Endothelial cell of umbilical vein (primary cell): ENCODE results near the gene UBE3D. TPM values are rescaled to one million over a fixed set of nuclear protein-coding genes. Genes with fewer than 3 reads are reported as not detected.

ENCODE experiments used
- BruUV-seq: library from RNA; stranded (reverse); fragments of 400-500 nt; replicated peaks from 2 replicates; lab custom pipeline; 2021; lab: Mats Ljungman, UMichigan
- CTCF ChIA-PET: fragments of 300-600, 350-600 bp; sonication (Branson Sonifier 250); formaldehyde crosslinking; loops from one replicate; lab custom pipeline; 2021; ENCODE audit warnings: antibody characterized with exemption, inconsistent platforms; lab: Charles Lee
- POLR2A ChIA-PET: fragments of 300-600, 350-600 bp; sonication (Branson Sonifier 250); formaldehyde crosslinking; loops from one replicate; lab custom pipeline; 2021; ENCODE audit warnings: antibody characterized with exemption, inconsistent platforms; lab: Charles Lee
- DNase-seq: peaks from one replicate; pipeline ENCODE4 v3.0.0-alpha.2; 2011; ENCODE audit warnings: low read depth, low spot score
- FAIRE-seq: peaks from 2 replicates; lab custom pipeline; 2011; peaks lifted over from hg19 to GRCh38; lab: Jason Lieb, UNC
- H2AFZ ChIP-seq: 2 replicates; pipeline ENCODE4 v1.6.0; 2012; ENCODE audit warnings: low read depth, low read length, control low read depth, inconsistent platforms
- H3K27ac ChIP-seq: 2 replicates; pipeline ENCODE4 v1.5.1; 2011; ENCODE audit warnings: low read depth, mild to moderate bottlenecking, control low read depth, low read length, moderate library complexity; ENCODE audit not compliant: insufficient read depth
- H3K27me3 ChIP-seq, 2 experiments: 2 replicates each; pipeline versions ENCODE4 v1.6.0 to v1.6.1; 2011; ENCODE audit warnings: low read length in 2 of 2, mixed read lengths in 1 of 2; ENCODE audit not compliant: control insufficient read depth in 2 of 2, insufficient read depth in 2 of 2
- H3K36me3 ChIP-seq, 2 experiments: 2 replicates in 1 of 2; 3 replicates in 1 of 2; pipeline ENCODE4 v1.5.1; 2011; ENCODE audit warnings: low read length in 2 of 2, mild to moderate bottlenecking in 1 of 2, moderate library complexity in 1 of 2; ENCODE audit not compliant: control insufficient read depth in 2 of 2, insufficient read depth in 2 of 2; ENCODE audit errors: extremely low read depth in 1 of 2
- H3K4me1 ChIP-seq: 3 replicates; pipeline ENCODE4 v1.5.1; 2011; ENCODE audit warnings: mild to moderate bottlenecking, low read length; ENCODE audit not compliant: control insufficient read depth, insufficient read depth; ENCODE audit errors: extremely low read depth
- H3K4me2 ChIP-seq: 2 replicates; pipeline ENCODE4 v1.6.1; 2011; ENCODE audit warnings: low read length, control low read depth, mixed read lengths; ENCODE audit not compliant: insufficient read depth
- H3K4me3 ChIP-seq, 3 experiments: fragments of 200-600 bp in 1 of 3; sonication (generic), shearing (Covaris generic) in 1 of 3; replicated peaks in 1 of 3; 2 replicates each; pipeline ENCODE4 v1.5.1; 2011 to 2016; ENCODE audit warnings: control low read depth in 3 of 3, low read length in 3 of 3, mild to moderate bottlenecking in 2 of 3, inconsistent platforms in 1 of 3, low read depth in 1 of 3, moderate library complexity in 1 of 3; ENCODE audit not compliant: insufficient read depth in 1 of 3
- H3K79me2 ChIP-seq: 2 replicates; pipeline ENCODE4 v1.6.0; 2012; ENCODE audit warnings: low read length, inconsistent platforms; ENCODE audit not compliant: control insufficient read depth, insufficient read depth
- H3K9ac ChIP-seq: replicated peaks from 2 replicates; pipeline ENCODE3; 2011; ENCODE audit warnings: low read length, control low read depth; ENCODE audit not compliant: insufficient read depth; ENCODE audit errors: extremely low read depth
- H3K9me1 ChIP-seq: replicated peaks from 3 replicates; pipeline ENCODE4 v1.6.0; 2011; ENCODE audit warnings: mild to moderate bottlenecking, low read length; ENCODE audit not compliant: control insufficient read depth, insufficient read depth; ENCODE audit errors: extremely low read depth
- H3K9me3 ChIP-seq: replicated peaks from 2 replicates; pipeline ENCODE4 v1.5.1; 2012; ENCODE audit warnings: low read length, inconsistent platforms; ENCODE audit not compliant: control insufficient read depth, insufficient read depth
- H4K20me1 ChIP-seq: replicated peaks from 2 replicates; pipeline ENCODE3; 2011; ENCODE audit warnings: mild to moderate bottlenecking, low read length; ENCODE audit not compliant: control insufficient read depth, insufficient read depth; ENCODE audit errors: extremely low read depth
- EZH2 ChIP-seq: IDR thresholded peaks from 2 replicates; pipeline ENCODE4 v1.6.1; 2012; ENCODE audit warnings: borderline replicate concordance, low read depth, mild to moderate bottlenecking, moderate library complexity, low read length, inconsistent platforms; ENCODE audit not compliant: severe bottlenecking
- FOS ChIP-seq: IDR thresholded peaks from 2 replicates; pipeline ENCODE4 v1.6.1; 2011; ENCODE audit warnings: mild to moderate bottlenecking, low read length, moderate library complexity, borderline replicate concordance; ENCODE audit not compliant: insufficient read depth
- GATA2 ChIP-seq: IDR thresholded peaks from 2 replicates; pipeline ENCODE4 v1.7.0; 2011; ENCODE audit warnings: low read depth, mild to moderate bottlenecking, moderate library complexity, mixed read lengths, low read length; ENCODE audit not compliant: insufficient read length, insufficient read depth
- JUN ChIP-seq: IDR thresholded peaks from 2 replicates; pipeline ENCODE4 v1.6.1; 2011; ENCODE audit warnings: borderline replicate concordance, low read depth; ENCODE audit not compliant: insufficient read length, insufficient read depth
- MYC ChIP-seq: IDR thresholded peaks from one replicate; pipeline ENCODE4 v1.6.1; 2011; ENCODE audit warnings: mild to moderate bottlenecking, low read depth, low read length
- POLR2A ChIP-seq: IDR thresholded peaks from 2 replicates; pipeline ENCODE4 v1.6.1; 2012; ENCODE audit warnings: low read depth, mild to moderate bottlenecking, control low read depth, low read length
- POLR2AphosphoS5 ChIP-seq: IDR thresholded peaks from 2 replicates; pipeline ENCODE4 v1.6.1; 2012; ENCODE audit warnings: low read depth, mild to moderate bottlenecking, control low read depth, low read length, moderate library complexity; ENCODE audit not compliant: insufficient read depth
- dilution Hi-C: fragments of 300-500 bp; cut with MboI; formaldehyde crosslinking; loops from one replicate; pipeline ENCODE4 v1.15.0; 2019; ENCODE audit warnings: low sequenced_read_pairs; ENCODE audit not compliant: extremely low pct_ligation_motif_present
- intact Hi-C: fragments of 100-400 bp; cut with micrococcal nuclease; formaldehyde crosslinking; loops from one replicate; pipeline ENCODE4 v1.10.0; 2022
- polyA plus RNA-seq, 4 experiments: library from polyadenylated mRNA; depleted of rRNA in 3 of 4; stranded (reverse) in 3 of 4; unstranded in 1 of 4; fragments of >200 nt; gene quantifications; 2 replicates each; pipeline versions ENCODE4 v1.2.1 to v1.2.3, GENCODE V29; 2011 to 2012; ENCODE audit warnings: missing spikeins in 1 of 4
- total RNA-seq: library from RNA; stranded (reverse); gene quantifications from 2 replicates; pipeline ENCODE4 v1.2.3, GENCODE V29; 2021
- TF ChIP-seq, protein P1 (sequence below): IDR thresholded peaks from 2 replicates; pipeline ENCODE4 v1.6.1; 2011; ENCODE audit not compliant: insufficient read depth, insufficient read length
- TF ChIP-seq, protein P2 (sequence below), 2 donors: IDR thresholded peaks; 1 replicate in 1 of 2; 2 replicates in 1 of 2; pipeline ENCODE4 v1.5.1; 2011; ENCODE audit warnings: low read length in 2 of 2, mild to moderate bottlenecking in 2 of 2, moderate library complexity in 2 of 2, control low read depth in 1 of 2, inconsistent platforms in 1 of 2, low read depth in 1 of 2; ENCODE audit not compliant: insufficient read depth in 1 of 2; ENCODE audit errors: extremely low read depth in 1 of 2

Gene UBE3D
- total and polyA plus RNA-seq, 2 donors (not counting 3 experiments of a cell fraction or from before 2014, with no cell fraction given), result 1.9 to 6.2 TPM

- BruUV-seq, result no TSS peak
- CTCF ChIA-PET, result no interaction called here
- H3K79me2 ChIP-seq, result no peaks in the 10 kb centered on the region
- intact Hi-C loops (no loop called here), dilution Hi-C loops (no loop called here)
- H4K20me1 ChIP-seq, result no peaks in the 10 kb centered on the region
- no peak overlapping the region for H3K27ac ChIP-seq
- no peaks in the 10 kb centered on the region for H3K4me1 ChIP-seq
- H2AFZ ChIP-seq, result no peak overlapping the region
- FAIRE-seq (no peak), DNase-seq (no peak)
- H3K4me3 ChIP-seq, result no peak overlapping the region
- H3K27me3 ChIP-seq, result no peaks in the 10 kb centered on the region
- H3K9me3 ChIP-seq, result no peaks in the 10 kb centered on the region
- H3K9me1 ChIP-seq, result no peaks in the 10 kb centered on the region
- no peak overlapping the region for H3K4me2 ChIP-seq
- H3K36me3 ChIP-seq, result peaks cover 0 to 2% of the 10 kb centered on the region in 2 experiments
- H3K9ac ChIP-seq, result no peak overlapping the region
- POLR2A ChIA-PET, result no interaction called here
- TF ChIP-seq EZH2 (no peak), MYC (no peak), POLR2AphosphoS5 (no peak), POLR2A (no peak), JUN (no peak), FOS (no peak), GATA2 (no peak)
- TF ChIP-seq, protein P1, sequence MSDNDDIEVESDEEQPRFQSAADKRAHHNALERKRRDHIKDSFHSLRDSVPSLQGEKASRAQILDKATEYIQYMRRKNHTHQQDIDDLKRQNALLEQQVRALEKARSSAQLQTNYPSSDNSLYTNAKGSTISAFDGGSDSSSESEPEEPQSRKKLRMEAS, result no peak
- TF ChIP-seq, protein P2, sequence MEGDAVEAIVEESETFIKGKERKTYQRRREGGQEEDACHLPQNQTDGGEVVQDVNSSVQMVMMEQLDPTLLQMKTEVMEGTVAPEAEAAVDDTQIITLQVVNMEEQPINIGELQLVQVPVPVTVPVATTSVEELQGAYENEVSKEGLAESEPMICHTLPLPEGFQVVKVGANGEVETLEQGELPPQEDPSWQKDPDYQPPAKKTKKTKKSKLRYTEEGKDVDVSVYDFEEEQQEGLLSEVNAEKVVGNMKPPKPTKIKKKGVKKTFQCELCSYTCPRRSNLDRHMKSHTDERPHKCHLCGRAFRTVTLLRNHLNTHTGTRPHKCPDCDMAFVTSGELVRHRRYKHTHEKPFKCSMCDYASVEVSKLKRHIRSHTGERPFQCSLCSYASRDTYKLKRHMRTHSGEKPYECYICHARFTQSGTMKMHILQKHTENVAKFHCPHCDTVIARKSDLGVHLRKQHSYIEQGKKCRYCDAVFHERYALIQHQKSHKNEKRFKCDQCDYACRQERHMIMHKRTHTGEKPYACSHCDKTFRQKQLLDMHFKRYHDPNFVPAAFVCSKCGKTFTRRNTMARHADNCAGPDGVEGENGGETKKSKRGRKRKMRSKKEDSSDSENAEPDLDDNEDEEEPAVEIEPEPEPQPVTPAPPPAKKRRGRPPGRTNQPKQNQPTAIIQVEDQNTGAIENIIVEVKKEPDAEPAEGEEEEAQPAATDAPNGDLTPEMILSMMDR (IDR thresholded peaks at IDR 0.05; ENCODE audit: extremely low read depth in 1 of 2, insufficient read depth in 1 of 2, low read depth in 1 of 2, low read length in 2 of 2), result no peak
Observed at GRCh38 chr6:82957171-82957867, 108.3 kb downstream of the UBE3D start.
